Muscle layer of colon (tissue), 2 donors: ENCODE data around the gene WDFY4.

Experiments
- H3K27ac ChIP-seq: one replicate; pipeline ENCODE4 v1.7.0; 2013; ENCODE audit warnings: low read depth, mild to moderate bottlenecking, low read length, moderate library complexity
- H3K27me3 ChIP-seq, 2 donors: one replicate each; pipeline ENCODE4 v1.7.0; 2013; ENCODE audit warnings: low read length in 2 of 2, mild to moderate bottlenecking in 2 of 2; ENCODE audit not compliant: insufficient read depth in 2 of 2, control insufficient read depth in 1 of 2
- H3K36me3 ChIP-seq: one replicate; pipeline ENCODE4 v1.7.0; 2013; ENCODE audit warnings: mild to moderate bottlenecking, low read length; ENCODE audit not compliant: insufficient read depth
- H3K4me1 ChIP-seq: one replicate; pipeline ENCODE4 v1.7.0; 2013; ENCODE audit warnings: mild to moderate bottlenecking, low read length; ENCODE audit not compliant: insufficient read depth
- H3K4me3 ChIP-seq, 2 donors: one replicate each; pipeline ENCODE4 v1.7.0; 2013; ENCODE audit warnings: low read length in 2 of 2, low read depth in 1 of 2, mild to moderate bottlenecking in 1 of 2, moderate library complexity in 1 of 2
- H3K9ac ChIP-seq: one replicate; pipeline ENCODE4 v1.7.0; 2013; ENCODE audit warnings: low read length
- H3K9me3 ChIP-seq: one replicate; pipeline ENCODE4 v1.7.0; 2013; ENCODE audit warnings: mild to moderate bottlenecking, low read length
- donor health status: abdominal sarcoma.
- donor health status: Adenocarcinoma of cecum.

WDFY4 gene

GRCh38 chr10:48703531-48704122, 19.0 kb downstream of the WDFY4 start:
- H3K36me3 ChIP-seq, result no peaks in the 10 kb centered on the region
- no peaks in the 10 kb centered on the region for H3K9me3 ChIP-seq
- no peak overlapping the region for H3K27ac ChIP-seq
- no peak overlapping the region for H3K9ac ChIP-seq
- H3K4me3 ChIP-seq, result no peak overlapping the region
- H3K27me3 ChIP-seq, result no peaks in the 10 kb centered on the region
- H3K4me1 ChIP-seq, result no peaks in the 10 kb centered on the region

- no peak overlapping the region for H3K4me3 ChIP-seq
- no peak overlapping the region for H3K9ac ChIP-seq
- no peaks in the 10 kb centered on the region for H3K9me3 ChIP-seq
- H3K4me1 ChIP-seq, result no peaks in the 10 kb centered on the region
- no peaks in the 10 kb centered on the region for H3K27me3 ChIP-seq
- no peak overlapping the region for H3K27ac ChIP-seq
- no peaks in the 10 kb centered on the region for H3K36me3 ChIP-seq
Measured at GRCh38 chr10:48704156-48704555, 19.5 kb downstream of the WDFY4 start.

GRCh38 chr10:48705401-48705938, 20.8 kb downstream of the WDFY4 start:
- Histone ChIP-seq H3K27ac (no peak overlapping the region), H3K9me3 (no peaks in the 10 kb centered on the region), H3K9ac (no peak overlapping the region), H3K36me3 (no peaks in the 10 kb centered on the region), H3K27me3 (no peaks in the 10 kb centered on the region), H3K4me1 (no peaks in the 10 kb centered on the region), H3K4me3 (no peak overlapping the region)

- Histone ChIP-seq H3K9ac (no peak overlapping the region), H3K27ac (no peak overlapping the region), H3K36me3 (no peaks in the 10 kb centered on the region), H3K9me3 (no peaks in the 10 kb centered on the region), H3K4me1 (no peaks in the 10 kb centered on the region), H3K27me3 (no peaks in the 10 kb centered on the region), H3K4me3 (no peak overlapping the region)
Measured at GRCh38 chr10:48707472-48707871, 22.8 kb downstream of the WDFY4 start.

- H3K4me1 ChIP-seq, result no peaks in the 10 kb centered on the region
- no peak overlapping the region for H3K9ac ChIP-seq
- H3K27me3 ChIP-seq, result no peaks in the 10 kb centered on the region
- no peak overlapping the region for H3K27ac ChIP-seq
- no peak overlapping the region for H3K4me3 ChIP-seq
- H3K36me3 ChIP-seq, result no peaks in the 10 kb centered on the region
- H3K9me3 ChIP-seq, result no peaks in the 10 kb centered on the region
Measured at GRCh38 chr10:48708144-48708543, 23.5 kb downstream of the WDFY4 start.

- no peak overlapping the region for H3K4me3 ChIP-seq
- H3K36me3 ChIP-seq, result no peaks in the 10 kb centered on the region
- H3K4me1 ChIP-seq, result no peaks in the 10 kb centered on the region
- H3K27ac ChIP-seq, result no peak overlapping the region
- no peak overlapping the region for H3K9ac ChIP-seq
- no peaks in the 10 kb centered on the region for H3K27me3 ChIP-seq
- peaks cover 5% of the 10 kb centered on the region for H3K9me3 ChIP-seq
Measured at GRCh38 chr10:48710647-48711275, 26.1 kb downstream of the WDFY4 start.

GRCh38 chr10:48711830-48712229, 27.2 kb downstream of the WDFY4 start:
- no peaks in the 10 kb centered on the region for H3K27me3 ChIP-seq
- no peak overlapping the region for H3K4me3 ChIP-seq
- H3K9me3 ChIP-seq, result peaks cover 5% of the 10 kb centered on the region
- H3K27ac ChIP-seq, result no peak overlapping the region
- H3K4me1 ChIP-seq, result no peaks in the 10 kb centered on the region
- no peaks in the 10 kb centered on the region for H3K36me3 ChIP-seq
- no peak overlapping the region for H3K9ac ChIP-seq

- H3K4me1 ChIP-seq, result no peaks in the 10 kb centered on the region
- no peaks in the 10 kb centered on the region for H3K36me3 ChIP-seq
- H3K9ac ChIP-seq, result no peak overlapping the region
- H3K4me3 ChIP-seq, result no peak overlapping the region
- H3K9me3 ChIP-seq, result peaks cover 5% of the 10 kb centered on the region
- H3K27ac ChIP-seq, result no peak overlapping the region
- H3K27me3 ChIP-seq, result no peaks in the 10 kb centered on the region
Measured at GRCh38 chr10:48714088-48714487, 29.4 kb downstream of the WDFY4 start.

GRCh38 chr10:48716416-48716815, 31.7 kb downstream of the WDFY4 start:
- Histone ChIP-seq H3K4me1 (no peaks in the 10 kb centered on the region), H3K27me3 (no peaks in the 10 kb centered on the region), H3K9me3 (peaks cover 5% of the 10 kb centered on the region), H3K36me3 (no peaks in the 10 kb centered on the region), H3K27ac (no peak overlapping the region), H3K9ac (no peak overlapping the region), H3K4me3 (no peak overlapping the region)

GRCh38 chr10:48720611-48721010, 35.9 kb downstream of the WDFY4 start:
- Histone ChIP-seq H3K27me3 (no peaks in the 10 kb centered on the region), H3K27ac (no peak overlapping the region)

GRCh38 chr10:48722153-48723145, 37.8 kb downstream of the WDFY4 start:
- H3K9ac ChIP-seq, result no peak overlapping the region
- no peaks in the 10 kb centered on the region for H3K9me3 ChIP-seq
- H3K4me3 ChIP-seq, result no peak overlapping the region
- H3K36me3 ChIP-seq, result no peaks in the 10 kb centered on the region
- no peaks in the 10 kb centered on the region for H3K4me1 ChIP-seq
- H3K27me3 ChIP-seq, result no peaks in the 10 kb centered on the region
- H3K27ac ChIP-seq, result no peak overlapping the region

More at GRCh38 chr10:48720611-48721010, 35.9 kb downstream of the WDFY4 start:
- no peak overlapping the region for H3K9ac ChIP-seq
- no peaks in the 10 kb centered on the region for H3K4me1 ChIP-seq
- no peaks in the 10 kb centered on the region for H3K9me3 ChIP-seq
- no peaks in the 10 kb centered on the region for H3K36me3 ChIP-seq
- no peak overlapping the region for H3K4me3 ChIP-seq
